Measurements from ENCODE around the gene SLC37A1. TPM values are rescaled to one million over a fixed set of nuclear protein-coding genes. Genes with fewer than 3 reads are reported as not detected.
A peak's percentile ranks its signal among the peaks of the same experiment; 100 is the strongest.

SLC37A1 gene
- total and polyA plus RNA-seq, 4 donors = 2.0 to 7.2 (median 4.3) TPM

- Histone ChIP-seq H3K9ac (ENCODE audit: low read depth in 1 of 2, low read length in 2 of 2) (peak overlapping the region; percentile 20 to 84), H3K9me3 (ENCODE audit: control insufficient read depth in 4 of 4, low read length in 3 of 4) (no peaks in the 10 kb centered on the region), H3K27ac (ENCODE audit: low read depth in 1 of 2, low read length in 2 of 2) (peak overlapping the region; percentile 35 to 48), H3K27me3 (ENCODE audit: control insufficient read depth in 4 of 4, insufficient read depth in 4 of 4, low read length in 3 of 4) (no peaks in the 10 kb centered on the region), H3K36me3 (ENCODE audit: control insufficient read depth in 4 of 4, insufficient read depth in 3 of 4, low read depth in 1 of 4, low read length in 3 of 4) (no peaks in the 10 kb centered on the region), H3K4me3 (ENCODE audit: low read depth in 1 of 3, low read length in 3 of 3) (peak overlapping the region; percentile 63 to 78 (median 67)), H3K4me1 (ENCODE audit: control insufficient read depth in 4 of 4, insufficient read depth in 4 of 4, low read length in 3 of 4) (peaks cover 5 to 15% (median 9%) of the 10 kb centered on the region in 4 donors)
- no peak for TF ChIP-seq YY1 (IDR thresholded peaks at IDR 0.05)
- no peak for TF ChIP-seq RAD21 (IDR thresholded peaks at IDR 0.05)
- TF ChIP-seq REST (IDR thresholded peaks at IDR 0.05) = no peak
- TF ChIP-seq FOXA2 (IDR thresholded peaks at IDR 0.05) = no peak
- TF ChIP-seq EGR1 (IDR thresholded peaks at IDR 0.05; ENCODE audit: low read depth in 2 of 2) = no peak
- TF ChIP-seq CTCF (IDR thresholded peaks at IDR 0.05; ENCODE audit: low read depth, low read length, missing input control) = no peak
- TF ChIP-seq MAX (IDR thresholded peaks at IDR 0.05) = no peak
- no peak for TF ChIP-seq NR2F2 (IDR thresholded peaks at IDR 0.05)
- TF ChIP-seq GABPA (IDR thresholded peaks at IDR 0.05 in 1 of 2, conservative IDR thresholded peaks at IDR 0.05 in 1 of 2) = no peak
- 33% methylated on average over 19 of the region's 19 CpGs for WGBS
- DNase-seq (ENCODE audit: low spot score) = no peak
Observed at GRCh38 chr21:42496839-42497202, 16.8 kb upstream of the SLC37A1 start.

DNA sequence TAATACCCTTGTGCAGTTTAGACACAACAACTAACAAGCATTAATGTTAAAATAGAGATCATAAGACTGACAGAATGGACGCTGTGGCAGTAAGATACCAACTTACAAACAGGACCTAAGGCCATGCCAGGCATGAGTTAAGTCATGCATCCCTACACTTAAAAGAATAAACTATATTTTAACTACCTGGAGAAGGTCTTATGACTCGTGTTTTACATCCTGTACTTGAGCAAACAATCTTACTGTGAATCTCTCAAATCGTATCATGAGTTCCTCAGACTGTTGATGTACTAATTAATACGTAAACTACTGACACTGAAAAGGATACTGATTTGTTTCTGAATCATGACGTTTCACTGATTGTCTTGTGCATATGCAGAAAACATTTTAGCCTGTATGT, 15.6 kb upstream of the SLC37A1 start:
- WGBS = 84% methylated on average over 5 of the region's 5 CpGs
- Histone ChIP-seq H3K36me3 (ENCODE audit: control insufficient read depth in 4 of 4, insufficient read depth in 3 of 4, low read depth in 1 of 4, low read length in 3 of 4) (no peaks in the 10 kb centered on the region), H3K27ac (ENCODE audit: low read depth in 1 of 2, low read length in 2 of 2) (no peak overlapping the region), H3K4me3 (ENCODE audit: low read depth in 1 of 3, low read length in 3 of 3) (no peak overlapping the region), H3K9me3 (ENCODE audit: control insufficient read depth in 4 of 4, low read length in 3 of 4) (no peaks in the 10 kb centered on the region), H3K27me3 (ENCODE audit: control insufficient read depth in 4 of 4, insufficient read depth in 4 of 4, low read length in 3 of 4) (no peaks in the 10 kb centered on the region), H3K4me1 (ENCODE audit: control insufficient read depth in 4 of 4, insufficient read depth in 4 of 4, low read length in 3 of 4) (peaks cover 5 to 15% (median 9%) of the 10 kb centered on the region in 4 donors), H3K9ac (ENCODE audit: low read depth in 1 of 2, low read length in 2 of 2) (no peak overlapping the region)
- no peak for DNase-seq (ENCODE audit: low spot score)
- TF ChIP-seq HNF4A (conservative IDR thresholded peaks at IDR 0.05) = no peak
- TF ChIP-seq CTCF (IDR thresholded peaks at IDR 0.05; ENCODE audit: low read depth, low read length, missing input control) = no peak
- TF ChIP-seq EGR1 (IDR thresholded peaks at IDR 0.05; ENCODE audit: low read depth in 2 of 2) = no peak
- no peak for TF ChIP-seq FOXA2 (IDR thresholded peaks at IDR 0.05)
- no peak for TF ChIP-seq RXRA (IDR thresholded peaks at IDR 0.05)
- no peak for TF ChIP-seq MAX (IDR thresholded peaks at IDR 0.05)
- no peak for TF ChIP-seq FOXA1 (IDR thresholded peaks at IDR 0.05)
- TF ChIP-seq SP1 (IDR thresholded peaks at IDR 0.05) = no peak
- TF ChIP-seq, protein P1, sequence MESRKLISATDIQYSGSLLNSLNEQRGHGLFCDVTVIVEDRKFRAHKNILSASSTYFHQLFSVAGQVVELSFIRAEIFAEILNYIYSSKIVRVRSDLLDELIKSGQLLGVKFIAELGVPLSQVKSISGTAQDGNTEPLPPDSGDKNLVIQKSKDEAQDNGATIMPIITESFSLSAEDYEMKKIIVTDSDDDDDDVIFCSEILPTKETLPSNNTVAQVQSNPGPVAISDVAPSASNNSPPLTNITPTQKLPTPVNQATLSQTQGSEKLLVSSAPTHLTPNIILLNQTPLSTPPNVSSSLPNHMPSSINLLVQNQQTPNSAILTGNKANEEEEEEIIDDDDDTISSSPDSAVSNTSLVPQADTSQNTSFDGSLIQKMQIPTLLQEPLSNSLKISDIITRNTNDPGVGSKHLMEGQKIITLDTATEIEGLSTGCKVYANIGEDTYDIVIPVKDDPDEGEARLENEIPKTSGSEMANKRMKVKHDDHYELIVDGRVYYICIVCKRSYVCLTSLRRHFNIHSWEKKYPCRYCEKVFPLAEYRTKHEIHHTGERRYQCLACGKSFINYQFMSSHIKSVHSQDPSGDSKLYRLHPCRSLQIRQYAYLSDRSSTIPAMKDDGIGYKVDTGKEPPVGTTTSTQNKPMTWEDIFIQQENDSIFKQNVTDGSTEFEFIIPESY (IDR thresholded peaks at IDR 0.05) = no peak
- TF ChIP-seq NR2F2 (IDR thresholded peaks at IDR 0.05) = no peak
- no peak for TF ChIP-seq HNF4G (IDR thresholded peaks at IDR 0.05)
- no peak for TF ChIP-seq GABPA (IDR thresholded peaks at IDR 0.05 in 1 of 2, conservative IDR thresholded peaks at IDR 0.05 in 1 of 2)
- TF ChIP-seq, protein P2, sequence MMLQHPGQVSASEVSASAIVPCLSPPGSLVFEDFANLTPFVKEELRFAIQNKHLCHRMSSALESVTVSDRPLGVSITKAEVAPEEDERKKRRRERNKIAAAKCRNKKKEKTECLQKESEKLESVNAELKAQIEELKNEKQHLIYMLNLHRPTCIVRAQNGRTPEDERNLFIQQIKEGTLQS (IDR thresholded peaks at IDR 0.05) = no peak
- no peak for TF ChIP-seq JUND (IDR thresholded peaks at IDR 0.05)
- TF ChIP-seq REST (IDR thresholded peaks at IDR 0.05) = no peak
- no peak for TF ChIP-seq YY1 (IDR thresholded peaks at IDR 0.05)
- no peak for TF ChIP-seq RAD21 (IDR thresholded peaks at IDR 0.05)

Data from liver (tissue), 9 donors.